Psoas muscle (tissue), 8 donors: ENCODE measurements around the gene SERPINA3. TPM values are rescaled to one million over a fixed set of nuclear protein-coding genes. Genes with fewer than 3 reads are reported as not detected.

Experiments used
- ATAC-seq, 4 donors: fragments of 200-7000 bp; cut with Tn5 transposase; one replicate each; pipeline ENCODE4 v1.9.1; 2020; ENCODE audit warnings: moderate library complexity in 3 of 4, mild to moderate bottlenecking in 2 of 4
- DNase-seq, 2 donors: peaks; one replicate each; pipeline ENCODE4 v3.0.0-alpha.2; 2020
- H3K27ac ChIP-seq: fragments of 200-600 bp; one replicate; pipeline ENCODE4 v1.8.0; 2022
- H3K27me3 ChIP-seq, 3 donors: fragments of 200-600 bp in 1 of 3; one replicate each; pipeline versions ENCODE4 v1.6.1 to v1.8.0; 2013 to 2022; ENCODE audit warnings: low read length in 2 of 3, mild to moderate bottlenecking in 2 of 3, moderate library complexity in 1 of 3; ENCODE audit not compliant: insufficient read depth in 3 of 3
- H3K36me3 ChIP-seq, 2 donors: fragments of 200-600 bp in 1 of 2; one replicate each; pipeline versions ENCODE4 v1.6.1 to v1.8.0; 2013 to 2022; ENCODE audit warnings: low read depth in 1 of 2, mild to moderate bottlenecking in 1 of 2, moderate library complexity in 1 of 2; ENCODE audit not compliant: insufficient read depth in 1 of 2
- H3K4me1 ChIP-seq: fragments of 200-600 bp; one replicate; pipeline ENCODE4 v1.8.0; 2022
- H3K4me3 ChIP-seq: fragments of 200-600 bp; one replicate; pipeline ENCODE4 v1.8.0; 2022; ENCODE audit warnings: mild to moderate bottlenecking
- H3K9me3 ChIP-seq: fragments of 200-600 bp; one replicate; pipeline ENCODE4 v1.8.0; 2022
- CTCF ChIP-seq: fragments of 200-600 bp; IDR thresholded peaks from one replicate; pipeline ENCODE4 v1.8.0; 2022; ENCODE audit warnings: antibody characterized with exemption
- WGBS, 3 donors: extraction: QIAGEN DNeasy Blood & Tissue Kit; methylation state at CpG; one replicate each; pipeline versions ENCODE4 v1.1.6 to v1.1.7; 2013; 5-methylcytosine and 5-hydroxymethylcytosine counted together
- intact Hi-C, 2 donors: fragments of 100-400 bp; cut with DNase I; formaldehyde crosslinking; loops; one replicate each; pipeline versions ENCODE4 v1.11.0 to v1.14.2; 2022
- polyA plus RNA-seq, 3 donors: library from polyadenylated mRNA; stranded (reverse); fragments of 200-250 nt; gene quantifications; one replicate each; pipeline ENCODE4 v1.2.3, GENCODE V29; 2013
- total RNA-seq, 4 donors: library from RNA; stranded (reverse); fragmentation: NEBNext Ultra II Directional in 2 of 4; extraction: Animal tissue kit (Norgen Biotek cat#: 25700) in 2 of 4; gene quantifications; one replicate each; pipeline versions ENCODE4 v1.2.1 to v1.2.4, GENCODE V29; 2021 to 2023
- donor health status: healthy with polysubstance abuse.
- donor health status: DM: no; HTN: no; CAD: no; lungs with moderate emphysema.
- donor health status: Bipolar disorder and iron deficiency.
- donor health status: healthy.
- donor health status: DM: yes; HTN: yes; CAD: no.
- donor health status: DM: no; HTN: no; CAD: no.
- donor health status: DM: no; HTN: no; CAD: no.
- donor health status: DM: yes; HTN: yes; CAD: no.

Gene SERPINA3
- total and polyA plus RNA-seq, 7 donors: 5.5 to 1,141 (median 186) TPM

DNA sequence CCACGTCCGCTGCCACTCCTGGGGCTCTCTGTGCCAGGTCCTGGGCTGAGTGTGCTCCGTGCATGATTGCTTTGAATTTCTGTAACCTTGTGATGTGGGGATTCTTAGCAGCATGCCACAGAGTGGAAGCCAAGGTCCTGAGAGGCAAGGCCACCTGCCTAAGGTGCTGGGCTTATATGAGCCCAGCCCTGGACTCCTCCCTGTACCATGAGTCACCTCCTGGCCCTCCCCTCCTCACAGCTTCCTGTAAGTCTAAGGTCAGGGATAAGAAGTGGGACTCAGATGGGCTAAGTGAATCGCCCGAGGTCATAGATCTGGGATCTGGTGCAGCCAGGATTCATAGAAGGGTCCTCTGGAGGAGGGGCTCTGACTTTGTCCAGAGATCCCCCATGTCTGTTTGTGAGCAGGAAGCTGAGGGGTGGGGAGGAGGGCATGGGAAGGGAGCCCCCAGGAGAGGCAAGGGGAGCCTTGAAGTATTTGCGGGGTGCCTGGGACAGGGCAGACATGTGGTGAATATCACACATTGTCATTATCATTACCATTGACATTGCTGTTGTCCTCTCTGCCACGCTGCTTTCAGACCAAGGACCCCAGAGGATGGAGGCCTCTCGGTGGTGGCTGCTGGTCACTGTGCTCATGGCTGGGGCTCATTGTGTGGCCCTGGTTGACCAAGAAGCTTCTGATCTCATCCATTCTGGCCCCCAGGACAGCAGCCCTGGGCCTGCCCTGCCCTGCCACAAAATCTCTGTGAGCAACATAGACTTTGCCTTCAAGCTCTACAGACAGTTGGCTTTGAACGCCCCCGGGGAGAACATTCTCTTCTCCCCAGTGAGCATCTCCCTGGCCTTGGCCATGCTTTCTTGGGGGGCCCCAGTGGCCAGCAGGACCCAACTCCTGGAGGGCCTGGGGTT, 28.8 kb downstream of the SERPINA3 start:
- WGBS, 3 donors: 88 to 90% (median 89%) methylated on average over 10 of the region's 10 CpGs
- TF ChIP-seq CTCF: no peak
- Histone ChIP-seq H3K27ac (no peak overlapping the region), H3K4me3 (no peak overlapping the region), H3K36me3 (no peaks in the 10 kb centered on the region), H3K4me1 (no peaks in the 10 kb centered on the region), H3K9me3 (no peaks in the 10 kb centered on the region), H3K27me3 (no peaks in the 10 kb centered on the region)
- intact Hi-C loops: no loop called here
- DNase-seq (no peak), ATAC-seq (no peak)

- H3K36me3 ChIP-seq: no peaks in the 10 kb centered on the region
- H3K9me3 ChIP-seq: no peaks in the 10 kb centered on the region
- no peak overlapping the region for H3K27ac ChIP-seq
- ATAC-seq (no peak), DNase-seq (no peak)
- H3K27me3 ChIP-seq: no peaks in the 10 kb centered on the region
- no peak overlapping the region for H3K4me3 ChIP-seq
- WGBS, 3 donors: 91 to 95% (median 95%) methylated on average over 12 of the region's 12 CpGs
- intact Hi-C loops: no loop called here
- no peak for TF ChIP-seq CTCF
- no peaks in the 10 kb centered on the region for H3K4me1 ChIP-seq
These were observed 29.4 kb downstream of the SERPINA3 start for GRCh38 chr14:94641632-94641955.

DNA sequence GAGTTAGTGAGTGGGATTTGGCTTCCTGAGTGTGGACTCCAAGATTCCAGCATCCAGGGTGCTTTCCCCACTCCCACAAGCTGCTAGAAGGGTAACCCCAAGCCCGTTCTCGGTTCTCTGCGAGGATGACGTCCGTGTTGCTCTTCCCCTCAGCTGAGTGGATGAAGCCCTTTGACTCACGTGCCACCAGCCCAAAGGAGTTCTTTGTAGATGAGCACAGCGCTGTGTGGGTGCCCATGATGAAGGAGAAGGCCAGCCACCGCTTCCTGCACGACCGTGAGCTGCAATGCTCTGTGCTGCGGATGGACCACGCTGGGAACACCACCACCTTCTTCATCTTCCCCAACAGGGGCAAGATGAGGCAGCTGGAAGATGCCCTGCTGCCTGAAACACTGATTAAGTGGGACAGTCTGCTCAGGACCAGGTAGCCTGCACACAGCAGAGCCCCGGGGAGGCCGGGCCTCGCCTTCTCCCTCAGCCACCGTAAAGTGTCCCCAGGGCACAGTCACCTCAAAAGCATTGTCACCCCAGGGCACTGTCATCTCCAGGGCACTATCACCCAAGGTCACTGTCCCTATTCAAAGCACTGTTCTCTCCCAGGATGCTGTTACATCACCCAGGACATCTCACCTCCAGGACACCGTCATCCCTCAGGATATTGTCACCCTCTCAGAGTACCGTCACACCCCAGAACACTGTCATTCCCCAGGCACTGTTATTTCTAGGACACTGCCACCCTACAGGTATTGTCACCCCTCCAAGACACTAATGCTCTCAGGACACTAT, 31.3 kb downstream of the SERPINA3 start:
- no peak for DNase-seq
- Histone ChIP-seq H3K4me3 (no peak overlapping the region), H3K36me3 (no peaks in the 10 kb centered on the region), H3K27ac (no peak overlapping the region), H3K9me3 (no peaks in the 10 kb centered on the region), H3K4me1 (no peaks in the 10 kb centered on the region), H3K27me3 (no peaks in the 10 kb centered on the region)
- ATAC-seq: no peak
- WGBS, 3 donors: 88 to 90% (median 88%) methylated on average over 18 of the region's 18 CpGs
- intact Hi-C loops: no loop called here
- TF ChIP-seq CTCF: no peak

DNA sequence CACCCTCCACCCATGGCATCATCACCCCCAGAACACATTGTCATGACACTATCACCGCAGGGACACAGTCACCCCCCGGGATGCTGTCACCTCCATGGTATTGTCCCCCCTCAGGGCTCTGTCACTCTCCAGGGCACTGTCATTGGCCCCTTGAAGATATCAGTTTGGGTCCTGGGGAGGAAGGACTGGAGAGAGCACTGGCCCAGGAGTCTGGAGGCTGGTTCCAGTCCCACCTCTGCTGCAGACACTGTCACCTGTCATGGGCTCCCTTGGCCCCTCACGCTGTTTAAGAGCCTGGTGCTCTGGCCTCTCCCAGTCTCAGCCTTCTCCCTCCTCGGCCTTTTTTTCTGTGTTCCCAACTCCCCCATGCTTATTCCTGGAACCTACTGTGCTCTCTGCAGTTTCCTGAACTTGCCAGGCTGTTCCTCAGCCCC, 31.9 kb downstream of the SERPINA3 start:
- Histone ChIP-seq H3K27ac (no peak overlapping the region), H3K36me3 (no peaks in the 10 kb centered on the region), H3K4me3 (no peak overlapping the region), H3K9me3 (peaks cover 6% of the 10 kb centered on the region), H3K27me3 (no peaks in the 10 kb centered on the region), H3K4me1 (no peaks in the 10 kb centered on the region)
- TF ChIP-seq CTCF: no peak
- DNase-seq: no peak
- intact Hi-C loops: no loop called here
- WGBS, 3 donors: 79 to 84% (median 81%) methylated on average over 4 of the region's 4 CpGs
- ATAC-seq: no peak
